H1 (cell line): Measurements from ENCODE around the gene KCNJ5. TPM values are rescaled to one million over a fixed set of nuclear protein-coding genes. Genes with fewer than 3 reads are reported as not detected.
A peak's percentile ranks its signal among the peaks of the same experiment; 100 is the strongest.

Experiments used
- CTCF ChIA-PET: fragments of 300-600 bp; sonication (Branson Sonifier 250); formaldehyde crosslinking; loops from one replicate; lab custom pipeline; 2021; ENCODE audit not compliant: partially characterized antibody; lab: Charles Lee
- POLR2A ChIA-PET: fragments of 300-600 bp; sonication (Branson Sonifier 250); formaldehyde crosslinking; loops from one replicate; lab custom pipeline; 2021; ENCODE audit warnings: inconsistent platforms; ENCODE audit not compliant: partially characterized antibody; lab: Charles Lee
- DNase-seq, 2 experiments: peaks; one replicate each; pipeline versions ENCODE4 v3.0.0 to v3.0.0-alpha.2; 2010 to 2022; ENCODE audit warnings: low spot score in 2 of 2, low read depth in 1 of 2, mixed read lengths in 1 of 2
- FAIRE-seq: peaks from 2 replicates; lab custom pipeline; 2011; peaks lifted over from hg19 to GRCh38; lab: Jason Lieb, UNC
- H2AFZ ChIP-seq: 2 replicates; pipeline ENCODE4 v1.8.1; 2012; ENCODE audit warnings: low read length, inconsistent platforms
- H2AK5ac ChIP-seq: 2 replicates; pipeline ENCODE4 v1.6.1; 2013; ENCODE audit warnings: low read depth, low read length
- H2BK120ac ChIP-seq: replicated peaks from 2 replicates; pipeline ENCODE3; 2013; ENCODE audit warnings: low read depth, low read length, inconsistent platforms
- H2BK12ac ChIP-seq: 2 replicates; pipeline ENCODE4 v1.6.1; 2013; ENCODE audit warnings: low read depth, low read length
- H2BK15ac ChIP-seq: 2 replicates; pipeline ENCODE4 v1.6.1; 2013; ENCODE audit warnings: low read length
- H2BK20ac ChIP-seq: 2 replicates; pipeline ENCODE4 v1.6.1; 2013; ENCODE audit warnings: low read length
- H2BK5ac ChIP-seq: 2 replicates; pipeline ENCODE4 v1.6.1; 2013; ENCODE audit warnings: low read depth, low read length
- H3K14ac ChIP-seq: 2 replicates; pipeline ENCODE4 v1.6.1; 2013; ENCODE audit warnings: inconsistent platforms; ENCODE audit not compliant: insufficient read length
- H3K18ac ChIP-seq: 2 replicates; pipeline ENCODE4 v1.6.1; 2013; ENCODE audit warnings: low read length; ENCODE audit errors: extremely low read depth
- H3K23ac ChIP-seq: 2 replicates; pipeline ENCODE4 v1.6.1; 2013; ENCODE audit warnings: inconsistent platforms; ENCODE audit not compliant: insufficient read length
- H3K23me2 ChIP-seq: 2 replicates; pipeline ENCODE4 v1.6.1; 2013; ENCODE audit warnings: low read depth, low read length
- H3K27ac ChIP-seq: 2 replicates; pipeline ENCODE4 v1.6.1; 2011; ENCODE audit warnings: low read depth, low read length, inconsistent platforms
- H3K27me3 ChIP-seq, 4 experiments: replicated peaks in 1 of 4; 1 replicate in 1 of 4; 2 replicates in 3 of 4; pipeline versions ENCODE4 v1.6.1 to v1.8.1; 2011 to 2013; ENCODE audit warnings: low read length in 3 of 4, mild to moderate bottlenecking in 3 of 4, inconsistent platforms in 2 of 4, mixed read lengths in 2 of 4, moderate library complexity in 1 of 4; ENCODE audit not compliant: control insufficient read depth in 3 of 4, insufficient read depth in 3 of 4; ENCODE audit errors: extremely low read depth in 1 of 4
- H3K36me3 ChIP-seq, 4 experiments: 2 replicates each; pipeline versions ENCODE4 v1.6.1 to v1.8.1; 2011 to 2013; ENCODE audit warnings: mild to moderate bottlenecking in 4 of 4, low read length in 3 of 4, moderate library complexity in 2 of 4, control low read depth in 1 of 4, inconsistent platforms in 1 of 4; ENCODE audit not compliant: insufficient read depth in 4 of 4, control insufficient read depth in 2 of 4
- H3K4ac ChIP-seq: replicated peaks from 2 replicates; pipeline ENCODE3; 2013; ENCODE audit warnings: low read length, low read depth, mixed read lengths, inconsistent platforms; ENCODE audit not compliant: insufficient read length
- H3K4me1 ChIP-seq, 4 experiments: replicated peaks in 1 of 4; 1 replicate in 1 of 4; 2 replicates in 3 of 4; pipeline versions ENCODE4 v1.6.1 to v1.8.1; 2011 to 2013; ENCODE audit warnings: low read length in 3 of 4, inconsistent platforms in 2 of 4, mixed read lengths in 1 of 4; ENCODE audit not compliant: insufficient read depth in 4 of 4, control insufficient read depth in 3 of 4
- H3K4me2 ChIP-seq, 2 experiments: 2 replicates each; pipeline versions ENCODE4 v1.6.1 to v1.8.1; 2011 to 2013; ENCODE audit warnings: low read depth in 2 of 2, low read length in 2 of 2, control low read depth in 1 of 2, inconsistent platforms in 1 of 2, mild to moderate bottlenecking in 1 of 2; ENCODE audit not compliant: insufficient read depth in 1 of 2
- H3K4me3 ChIP-seq, 4 experiments: fragments of 200-600, 300-600 bp in 1 of 4; sonication (generic), shearing (Covaris generic), sonication (Bioruptor Twin) in 1 of 4; 2 replicates each; pipeline versions ENCODE4 v1.5.1 to v1.8.1; 2011 to 2016; ENCODE audit warnings: low read length in 4 of 4, low read depth in 3 of 4, control low read depth in 2 of 4, inconsistent platforms in 2 of 4, mild to moderate bottlenecking in 2 of 4, mixed read lengths in 1 of 4, moderate library complexity in 1 of 4; ENCODE audit not compliant: insufficient read depth in 2 of 4; ENCODE audit errors: extremely low read depth in 1 of 4
- H3K56ac ChIP-seq: replicated peaks from 2 replicates; pipeline ENCODE3; 2013; ENCODE audit warnings: low read depth, mild to moderate bottlenecking, mixed read lengths, low read length, inconsistent platforms; ENCODE audit not compliant: insufficient read length
- H3K79me1 ChIP-seq: 2 replicates; pipeline ENCODE4 v1.6.1; 2013; ENCODE audit warnings: low read depth, low read length, control low read depth
- H3K79me2 ChIP-seq, 2 experiments: 2 replicates each; pipeline versions ENCODE4 v1.6.1 to v1.8.1; 2012 to 2013; ENCODE audit warnings: low read length in 2 of 2, mild to moderate bottlenecking in 2 of 2, inconsistent platforms in 1 of 2; ENCODE audit not compliant: insufficient read depth in 2 of 2, control insufficient read depth in 1 of 2
- H3K9ac ChIP-seq, 4 experiments: replicated peaks in 1 of 4; 1 replicate in 1 of 4; 2 replicates in 3 of 4; pipeline versions ENCODE4 v1.6.1 to v1.8.1; 2011 to 2013; ENCODE audit warnings: low read depth in 3 of 4, low read length in 3 of 4, control low read depth in 2 of 4, mild to moderate bottlenecking in 2 of 4, moderate library complexity in 2 of 4, inconsistent platforms in 1 of 4; ENCODE audit errors: extremely low read depth in 1 of 4
- H3K9me3 ChIP-seq, 2 experiments: 2 replicates each; pipeline versions ENCODE4 v1.6.1 to v1.8.1; 2012 to 2013; ENCODE audit warnings: mild to moderate bottlenecking in 2 of 2, moderate library complexity in 2 of 2, control low read depth in 1 of 2, inconsistent platforms in 1 of 2, low read depth in 1 of 2, low read length in 1 of 2, mixed read lengths in 1 of 2; ENCODE audit not compliant: insufficient read depth in 2 of 2
- H4K20me1 ChIP-seq, 2 experiments: replicated peaks in 1 of 2; 2 replicates each; pipeline versions ENCODE3 to v1.8.1; 2011 to 2013; ENCODE audit warnings: inconsistent platforms in 2 of 2, low read length in 2 of 2, mild to moderate bottlenecking in 1 of 2; ENCODE audit not compliant: insufficient read depth in 2 of 2, control insufficient read depth in 1 of 2
- H4K5ac ChIP-seq: 2 replicates; pipeline ENCODE4 v1.6.1; 2013; ENCODE audit warnings: low read length, low read depth, mixed read lengths, inconsistent platforms; ENCODE audit not compliant: insufficient read length
- H4K8ac ChIP-seq: 2 replicates; pipeline ENCODE4 v1.8.0; 2013; ENCODE audit warnings: mild to moderate bottlenecking, moderate library complexity, low read length, inconsistent platforms; ENCODE audit not compliant: insufficient read depth; ENCODE audit errors: extremely low read depth
- H4K91ac ChIP-seq: replicated peaks from 2 replicates; pipeline ENCODE3; 2013; ENCODE audit warnings: low read length, mixed read lengths, inconsistent platforms; ENCODE audit not compliant: insufficient read length
- ASH2L ChIP-seq: fragments of 200-600, 300-600 bp; sonication (generic); IDR thresholded peaks from one replicate; pipeline ENCODE4 v1.7.1; 2017; ENCODE audit warnings: low read length
- ATF2 ChIP-seq: IDR thresholded peaks from 2 replicates; pipeline ENCODE4 v1.6.1; 2012; ENCODE audit warnings: low read length, inconsistent platforms
- CBX5 ChIP-seq: fragments of 300-800, 300-1000 bp; sonication (generic); IDR thresholded peaks from 2 replicates; pipeline ENCODE4 v1.7.1; 2016; ENCODE audit warnings: antibody characterized with exemption, low read length, low read depth
- CBX8 ChIP-seq: fragments of 300-800, 300-1000 bp; sonication (generic); IDR thresholded peaks from 2 replicates; pipeline ENCODE4 v1.7.1; 2016; ENCODE audit warnings: low read depth, low read length, borderline replicate concordance
- CHD1 ChIP-seq: IDR thresholded peaks from 2 replicates; pipeline ENCODE4 v1.6.1; 2012; ENCODE audit warnings: low read depth, low read length, improper control_type of control experiment
- E2F6 ChIP-seq: IDR thresholded peaks from 2 replicates; pipeline ENCODE4 v1.6.1; 2012; ENCODE audit warnings: inconsistent platforms
- EGR1 ChIP-seq: IDR thresholded peaks from 2 replicates; pipeline ENCODE4 v1.6.1; 2011; ENCODE audit warnings: low read depth, low read length, borderline replicate concordance
- KDM5A ChIP-seq: fragments of 200-600 bp; IDR thresholded peaks from 2 replicates; pipeline ENCODE4 v1.7.1; 2012; ENCODE audit warnings: mild to moderate bottlenecking, low read length, inconsistent platforms, mixed read lengths
- RFX5 ChIP-seq: IDR thresholded peaks from 2 replicates; pipeline ENCODE4 v1.6.1; 2011; ENCODE audit warnings: low read depth, low read length, improper control_type of control experiment, borderline replicate concordance
- SIRT6 ChIP-seq: IDR thresholded peaks from one replicate; pipeline ENCODE4 v1.7.1; 2012; ENCODE audit warnings: low read length, inconsistent platforms
- SP2 ChIP-seq: IDR thresholded peaks from 2 replicates; pipeline ENCODE4 v1.6.1; 2012; ENCODE audit warnings: mild to moderate bottlenecking, low read length, inconsistent platforms
- SUZ12 ChIP-seq: fragments of 200-600 bp; sonication (generic); IDR thresholded peaks from 2 replicates; pipeline ENCODE4 v1.6.1; 2012; ENCODE audit warnings: mild to moderate bottlenecking, inconsistent platforms, low read length, moderate library complexity, mixed read lengths
- WGBS, 2 experiments: shearing (Covaris generic) in 1 of 2; methylation state at CpG; one replicate each; pipeline versions ENCODE4 v1.1.6 to v1.1.7; 2013 to 2015; ENCODE audit warnings: low lambda C conversion rate in 2 of 2, mixed read lengths in 2 of 2, inconsistent platforms in 1 of 2, low coverage in 1 of 2, missing lambda C conversion rate in 1 of 2; ENCODE audit not compliant: insufficient replicate concordance in 2 of 2, insufficient coverage in 1 of 2, insufficient read length in 1 of 2; ENCODE audit errors: extremely low coverage in 1 of 2, missing lambda C conversion rate in 1 of 2; 5-methylcytosine and 5-hydroxymethylcytosine counted together
- polyA plus RNA-seq, 7 experiments: library from polyadenylated mRNA; depleted of rRNA in 3 of 7; stranded (reverse) in 5 of 7; unstranded in 2 of 7; fragments of >200 nt in 5 of 7; fragments of 200-250 nt in 2 of 7; gene quantifications; 1 replicate in 5 of 7; 2 replicates in 1 of 7; 4 replicates in 1 of 7; pipeline versions ENCODE4 v1.2.1 to v1.2.3, GENCODE V29; 2011 to 2013; ENCODE audit warnings: missing spikeins in 2 of 7, mixed read lengths in 2 of 7
- total RNA-seq: library from RNA; stranded (reverse); fragmentation: NEBNext Ultra II Directional; extraction: Animal tissue kit (Norgen Biotek cat#: 25700); gene quantifications from 2 replicates; pipeline ENCODE4 v1.2.1, GENCODE V29; 2021

The KCNJ5 gene
- total and polyA plus RNA-seq, 2 of the 8 experiments (the other 6 are each of a cell fraction or from before 2014, with no cell fraction given) = 0.05 TPM; not detected in 1

GRCh38 chr11:128841461-128842072 lies 49.6 kb upstream of the KCNJ5 start:
- Histone ChIP-seq H2AK5ac (no peak overlapping the region), H2BK15ac (no peak overlapping the region), H3K56ac (no peak overlapping the region), H3K18ac (no peak overlapping the region), H3K27me3 (no peaks in the 10 kb centered on the region; a peak in 1 of 7 replicates), H2AFZ (no peak overlapping the region), H3K23me2 (no peaks in the 10 kb centered on the region), H3K79me2 (no peaks in the 10 kb centered on the region), H4K5ac (no peak overlapping the region), H3K23ac (no peak overlapping the region), H4K91ac (no peak overlapping the region), H3K4me3 (no peak overlapping the region), H3K14ac (no peak overlapping the region), H2BK12ac (peak overlapping the region; percentile 77; the same call in 1 of the 2 replicates), H3K27ac (no peak overlapping the region), H4K20me1 (no peaks in the 10 kb centered on the region), H3K4me2 (no peak overlapping the region), H2BK120ac (no peak overlapping the region), H3K36me3 (no peaks in the 10 kb centered on the region), H3K9me3 (no peaks in the 10 kb centered on the region), H2BK20ac (no peak overlapping the region), H3K9ac (no peak overlapping the region), H3K79me1 (no peaks in the 10 kb centered on the region), H3K4ac (no peak overlapping the region), H4K8ac (no peak overlapping the region), H3K4me1 (peaks cover 0 to 6% (median 0%) of the 10 kb centered on the region in 4 experiments; a peak in 2 of 7 replicates), H2BK5ac (no peak overlapping the region)
- ChIA-PET POLR2A (no interaction called here), CTCF (interaction anchor here (0.8 to 1.5 kb wide), 4 partner anchors 10 to 62 kb away, joined by 3 read pairs; no protein-coding TSS in a partner anchor)
- 86% methylated on average over 7 of the region's 7 CpGs; no CpG with 5 or more reads in 1 of the 2 experiments for WGBS, 2 experiments
- DNase-seq (no peak), FAIRE-seq (no peak)
- TF ChIP-seq CBX8 (no peak), ATF2 (no peak), CBX5 (no peak), SUZ12 (no peak), RFX5 (no peak), SP2 (no peak), KDM5A (no peak), SIRT6 (no peak), E2F6 (no peak), ASH2L (no peak), CHD1 (no peak), EGR1 (no peak)
